GM19099 (cell line): ENCODE measurements around the gene MMP23B.
A peak's percentile ranks its signal among the peaks of the same experiment; 100 is the strongest.

Source experiments
- POLR2A ChIP-seq: IDR thresholded peaks from 3 replicates; pipeline ENCODE4 v1.6.1; 2011; ENCODE audit warnings: low read depth; ENCODE audit not compliant: insufficient read length; ENCODE audit errors: extremely low read depth

Gene MMP23B

DNA sequence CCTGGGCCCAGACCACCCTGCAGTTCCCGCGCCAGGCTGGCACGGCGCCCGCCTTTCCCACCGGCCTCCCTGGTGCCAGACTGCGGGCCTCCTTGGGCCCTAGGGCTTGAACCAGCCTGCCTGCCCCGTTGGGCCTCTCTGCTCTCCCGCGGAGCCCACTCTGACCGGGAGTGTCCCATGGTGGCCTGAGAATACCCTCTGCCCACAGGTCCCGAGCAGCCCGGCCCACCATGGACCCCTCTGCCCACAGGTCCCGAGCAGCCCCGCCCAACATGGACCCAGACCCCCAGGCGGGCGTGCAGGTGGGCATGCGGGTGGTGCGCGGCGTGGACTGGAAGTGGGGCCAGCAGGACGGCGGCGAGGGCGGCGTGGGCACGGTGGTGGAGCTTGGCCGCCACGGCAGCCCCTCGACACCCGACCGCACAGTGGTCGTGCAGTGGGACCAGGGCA, 8.8 kb upstream of the MMP23B start:
- TF ChIP-seq POLR2A, result no peak

DNA sequence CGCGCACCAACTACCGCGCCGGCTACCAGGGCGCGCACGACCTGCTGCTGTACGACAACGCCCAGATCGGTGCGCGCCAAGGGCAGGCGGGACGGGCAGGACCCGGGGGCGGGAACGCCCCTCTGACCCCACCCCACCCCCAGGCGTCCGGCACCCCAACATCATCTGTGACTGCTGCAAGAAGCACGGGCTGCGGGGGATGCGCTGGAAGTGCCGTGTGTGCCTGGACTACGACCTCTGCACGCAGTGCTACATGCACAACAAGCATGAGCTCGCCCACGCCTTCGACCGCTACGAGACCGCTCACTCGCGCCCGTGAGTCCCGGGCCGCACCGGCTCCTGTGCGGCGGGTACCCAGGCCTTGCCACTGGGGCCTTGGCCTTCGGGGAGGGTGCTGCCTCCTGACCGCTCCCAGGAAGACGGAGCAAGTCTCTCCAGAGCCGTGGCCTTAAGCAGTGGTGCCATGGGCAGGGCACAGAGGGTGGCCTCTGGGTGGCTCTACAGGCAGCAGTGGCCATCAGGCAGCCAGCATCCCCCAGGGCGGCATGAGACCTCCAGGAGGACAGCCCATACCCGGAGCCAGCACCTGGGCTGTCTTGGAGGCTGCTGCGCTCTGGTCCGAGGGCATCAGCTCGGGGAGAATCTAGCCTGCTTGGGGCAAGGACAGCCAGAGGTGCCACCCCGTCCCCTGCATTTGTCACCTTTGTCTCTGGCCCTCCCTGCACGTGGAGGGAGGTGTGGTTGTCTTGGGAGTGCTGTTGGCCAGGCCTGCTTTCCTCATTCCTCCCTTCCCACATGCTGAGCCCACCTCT, 8.1 kb upstream of the MMP23B start:
- no peak for TF ChIP-seq POLR2A

DNA sequence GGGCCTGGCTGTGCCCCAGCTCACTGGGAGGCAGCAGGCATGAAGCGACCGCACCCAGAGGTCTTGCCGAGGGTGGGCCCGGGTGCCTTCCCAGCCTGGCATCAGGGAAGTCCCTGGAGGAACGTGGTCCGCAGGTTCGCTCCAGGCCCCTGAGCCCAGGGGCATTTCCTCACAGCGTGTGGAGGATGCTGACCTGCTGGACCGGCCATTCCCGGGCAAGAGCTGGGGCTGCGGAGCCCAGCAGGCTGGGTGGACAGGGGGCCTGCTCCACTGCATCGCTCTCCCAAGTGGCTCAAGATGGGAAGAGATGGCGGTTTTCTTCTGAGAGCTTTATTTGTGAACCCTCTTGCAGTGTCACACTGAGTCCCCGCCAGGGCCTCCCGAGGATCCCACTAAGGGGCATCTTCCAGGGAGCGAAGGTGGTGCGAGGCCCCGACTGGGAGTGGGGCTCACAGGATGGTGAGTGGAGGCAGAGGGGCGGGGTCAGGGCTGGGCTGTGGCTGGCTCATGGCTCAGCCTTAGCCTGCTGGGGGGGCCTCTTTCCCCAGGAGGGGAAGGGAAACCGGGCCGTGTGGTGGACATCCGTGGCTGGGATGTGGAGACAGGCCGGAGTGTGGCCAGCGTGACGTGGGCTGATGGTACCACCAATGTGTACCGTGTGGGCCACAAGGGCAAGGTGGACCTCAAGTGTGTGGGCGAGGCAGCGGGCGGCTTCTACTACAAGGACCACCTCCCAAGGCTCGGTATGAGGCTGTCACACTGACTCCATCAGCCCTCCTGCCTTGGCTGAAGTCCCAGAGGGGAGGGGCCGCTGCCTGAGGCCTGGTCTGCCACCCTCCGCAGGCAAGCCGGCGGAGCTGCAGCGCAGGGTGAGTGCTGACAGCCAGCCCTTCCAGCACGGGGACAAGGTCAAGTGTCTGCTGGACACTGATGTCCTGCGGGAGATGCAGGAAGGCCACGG, 7.2 kb upstream of the MMP23B start:
- no peak for TF ChIP-seq POLR2A

GRCh38 chr1:1625404-1625775, 6.6 kb upstream of the MMP23B start:
- no peak for TF ChIP-seq POLR2A

- no peak for TF ChIP-seq POLR2A
Measured at GRCh38 chr1:1625824-1626206, 6.2 kb upstream of the MMP23B start.

DNA sequence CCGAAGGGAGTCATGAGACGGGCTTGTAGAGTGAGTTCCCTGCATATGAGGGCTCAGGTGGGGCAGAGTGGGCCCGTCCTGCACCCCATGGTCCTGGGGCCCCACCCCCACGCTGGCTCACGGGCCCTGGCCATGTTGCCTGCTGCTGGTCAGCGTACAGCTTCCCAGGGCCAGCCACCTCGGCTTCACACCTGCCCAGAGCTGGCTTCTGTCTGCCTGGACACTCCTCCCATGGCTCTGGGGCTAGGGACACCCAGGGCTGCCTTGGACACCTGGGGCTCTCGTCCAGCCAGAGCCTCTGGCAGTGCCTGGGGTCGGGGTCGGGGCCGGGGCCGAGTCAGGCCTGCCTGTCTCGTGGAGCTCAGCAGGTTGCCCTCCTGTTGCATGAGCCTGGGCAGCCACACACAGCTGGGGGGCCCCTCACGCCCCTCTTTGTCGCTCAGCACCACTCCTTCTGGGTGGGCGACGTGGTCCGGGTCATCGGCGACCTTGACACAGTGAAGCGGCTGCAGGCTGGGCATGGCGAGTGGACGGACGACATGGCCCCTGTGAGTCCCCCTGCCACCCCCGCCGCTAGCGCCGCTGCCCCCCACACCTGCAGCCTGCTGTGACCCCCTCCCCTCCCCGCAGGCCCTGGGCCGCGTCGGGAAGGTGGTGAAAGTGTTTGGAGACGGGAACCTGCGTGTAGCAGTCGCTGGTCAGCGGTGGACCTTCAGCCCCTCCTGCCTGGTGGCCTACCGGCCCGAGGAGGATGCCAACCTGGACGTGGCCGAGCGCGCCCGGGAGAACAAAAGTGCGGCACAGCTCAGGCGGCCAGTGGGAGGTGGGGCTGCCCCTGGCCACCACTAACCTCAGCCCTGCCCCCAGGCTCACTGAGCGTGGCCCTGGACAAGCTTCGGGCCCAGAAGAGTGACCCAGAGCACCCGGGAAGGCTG, 5.5 kb upstream of the MMP23B start:
- TF ChIP-seq POLR2A, result no peak

- no peak for TF ChIP-seq POLR2A
Measured at GRCh38 chr1:1627261-1627828, 4.6 kb upstream of the MMP23B start.

DNA sequence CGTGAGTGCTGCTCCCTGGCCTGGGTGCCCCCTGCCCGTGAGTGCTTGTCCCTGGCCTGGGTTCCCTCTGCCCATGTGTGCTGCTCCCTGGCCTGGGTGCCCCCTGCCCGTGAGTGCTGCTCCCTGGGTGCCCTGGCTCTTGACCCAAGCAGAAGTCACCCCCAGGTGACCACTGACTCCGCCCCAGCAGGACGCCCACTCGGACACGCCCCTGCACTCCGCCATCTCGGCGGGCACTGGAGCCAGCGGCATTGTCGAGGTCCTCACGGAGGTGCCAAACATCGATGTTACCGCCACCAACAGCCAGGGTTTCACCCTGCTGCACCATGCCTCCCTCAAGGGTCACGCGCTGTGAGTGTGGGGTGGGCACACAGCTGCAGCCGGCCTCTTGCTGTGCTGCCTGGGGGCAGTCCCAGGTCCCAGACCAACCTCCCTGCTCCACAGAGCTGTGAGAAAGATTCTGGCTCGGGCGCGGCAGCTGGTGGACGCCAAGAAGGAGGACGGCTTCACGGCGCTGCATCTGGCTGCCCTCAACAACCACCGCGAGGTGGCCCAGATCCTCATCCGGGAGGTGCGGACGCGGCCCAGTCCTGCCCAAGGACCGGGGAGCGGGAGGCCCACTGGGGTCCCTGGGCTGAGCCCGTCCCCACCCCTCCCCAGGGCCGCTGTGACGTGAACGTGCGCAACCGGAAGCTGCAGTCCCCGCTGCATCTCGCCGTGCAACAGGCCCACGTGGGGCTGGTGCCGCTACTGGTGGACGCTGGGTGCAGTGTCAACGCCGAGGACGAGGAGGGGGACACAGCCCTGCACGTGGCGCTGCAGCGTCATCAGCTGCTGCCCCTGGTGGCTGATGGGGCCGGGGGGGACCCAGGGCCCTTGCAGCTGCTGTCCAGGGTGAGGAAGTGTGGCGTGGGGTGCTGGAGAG, 3.9 kb upstream of the MMP23B start:
- no peak for TF ChIP-seq POLR2A

DNA sequence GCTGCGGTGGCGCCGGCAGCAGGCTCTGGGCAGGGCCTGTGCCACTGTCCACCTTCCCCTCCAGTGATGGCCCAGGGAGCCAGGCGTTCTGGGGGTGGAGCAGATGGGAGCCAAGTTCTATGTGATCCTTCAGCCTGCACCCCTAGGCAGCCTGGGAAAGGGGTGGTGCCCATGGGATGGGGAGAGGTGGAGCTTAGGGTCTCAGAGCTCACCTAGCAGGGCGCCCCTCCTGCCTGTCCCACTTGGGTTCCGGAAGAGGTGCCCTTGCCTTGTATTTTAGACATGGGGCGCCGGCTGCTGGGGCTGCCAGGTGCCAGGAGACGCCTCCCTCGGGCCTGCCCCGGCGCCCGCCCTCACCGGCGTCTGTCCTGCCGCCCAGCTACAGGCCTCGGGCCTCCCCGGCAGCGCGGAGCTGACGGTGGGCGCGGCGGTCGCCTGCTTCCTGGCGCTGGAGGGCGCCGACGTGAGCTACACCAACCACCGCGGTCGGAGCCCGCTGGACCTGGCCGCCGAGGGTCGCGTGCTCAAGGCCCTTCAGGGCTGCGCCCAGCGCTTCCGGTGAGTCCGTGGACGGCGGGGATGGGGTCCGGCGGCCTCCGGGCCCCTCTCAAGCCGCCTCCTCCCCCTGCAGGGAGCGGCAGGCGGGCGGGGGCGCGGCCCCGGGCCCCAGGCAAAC, 3.1 kb upstream of the MMP23B start:
- no peak for TF ChIP-seq POLR2A

DNA sequence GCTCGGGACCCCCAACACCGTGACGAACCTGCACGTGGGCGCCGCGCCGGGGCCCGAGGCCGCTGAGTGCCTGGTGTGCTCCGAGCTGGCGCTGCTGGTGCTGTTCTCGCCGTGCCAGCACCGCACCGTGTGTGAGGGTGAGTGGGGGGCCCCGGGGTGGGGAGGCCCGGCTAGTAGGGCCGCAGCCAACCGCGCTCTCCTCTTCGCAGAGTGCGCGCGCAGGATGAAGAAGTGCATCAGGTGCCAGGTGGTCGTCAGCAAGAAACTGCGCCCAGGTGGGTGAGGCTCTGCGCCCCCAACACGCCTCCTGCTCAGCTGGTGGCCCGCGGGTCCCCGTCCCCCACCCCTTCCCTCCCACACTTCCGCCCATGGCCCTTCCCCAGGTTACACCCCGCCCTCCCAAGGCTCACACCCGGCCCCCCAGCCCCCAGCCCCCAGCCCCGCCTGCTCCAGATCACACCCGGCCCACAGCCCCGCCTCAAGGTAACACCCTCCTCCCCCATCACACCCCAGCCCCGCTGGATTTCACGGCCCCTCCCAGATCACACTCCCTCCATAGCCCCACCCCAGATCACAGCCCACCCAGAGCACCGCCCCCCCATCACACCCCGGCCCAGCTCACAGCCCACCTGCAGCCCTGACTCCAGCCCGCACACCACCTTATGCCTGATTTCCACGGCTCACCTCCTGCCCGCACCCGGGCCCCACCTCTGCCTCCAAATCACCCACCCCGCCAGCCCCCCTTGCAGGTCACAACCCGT, 2.4 kb upstream of the MMP23B start:
- TF ChIP-seq POLR2A, result no peak

- TF ChIP-seq POLR2A, result peak; percentile 37
Measured at GRCh38 chr1:1630191-1630964, 1.6 kb upstream of the MMP23B start.
